H9 (cell line): ENCODE measurements around the gene DHX36. TPM values are rescaled to one million over a fixed set of nuclear protein-coding genes. Genes with fewer than 3 reads are reported as not detected.

Source experiments
- DNase-seq: peaks from one replicate; pipeline ENCODE4 v3.0.0-alpha.2; 2017
- H2AFZ ChIP-seq: one replicate; pipeline ENCODE4 v1.6.1; 2013; ENCODE audit warnings: mild to moderate bottlenecking, low read length, control low read depth, moderate library complexity
- H2AK5ac ChIP-seq: 2 replicates; pipeline ENCODE4 v1.6.1; 2013; ENCODE audit warnings: low read length, control low read depth, mixed read lengths; ENCODE audit not compliant: insufficient read length
- H2BK120ac ChIP-seq: one replicate; pipeline ENCODE4 v1.6.1; 2013; ENCODE audit warnings: low read depth, mild to moderate bottlenecking, low read length, control low read depth, inconsistent platforms; ENCODE audit not compliant: poor library complexity, severe bottlenecking
- H2BK12ac ChIP-seq: 2 replicates; pipeline ENCODE4 v1.6.1; 2013; ENCODE audit warnings: low read length, control low read depth, mixed read lengths, low read depth; ENCODE audit not compliant: insufficient read length
- H2BK15ac ChIP-seq: 2 replicates; pipeline ENCODE4 v1.6.1; 2013; ENCODE audit warnings: low read depth, low read length, control low read depth
- H2BK20ac ChIP-seq: one replicate; pipeline ENCODE4 v1.6.1; 2013; ENCODE audit warnings: low read depth, mild to moderate bottlenecking, low read length, control low read depth, inconsistent platforms; ENCODE audit not compliant: poor library complexity, severe bottlenecking
- H2BK5ac ChIP-seq: 2 replicates; pipeline ENCODE4 v1.6.1; 2013; ENCODE audit warnings: low read length, control low read depth, mixed read lengths; ENCODE audit not compliant: insufficient read length
- H3K14ac ChIP-seq: 2 replicates; pipeline ENCODE4 v1.6.1; 2013; ENCODE audit warnings: low read length, control low read depth; ENCODE audit not compliant: insufficient read depth
- H3K18ac ChIP-seq: 2 replicates; pipeline ENCODE4 v1.6.1; 2013; ENCODE audit warnings: low read depth, mild to moderate bottlenecking, mixed read lengths, low read length, control low read depth; ENCODE audit not compliant: insufficient read length
- H3K23ac ChIP-seq: 2 replicates; pipeline ENCODE4 v1.6.1; 2013; ENCODE audit warnings: low read length, control low read depth, mixed read lengths, low read depth; ENCODE audit not compliant: insufficient read length
- H3K23me2 ChIP-seq: 2 replicates; pipeline ENCODE4 v1.6.1; 2013; ENCODE audit warnings: low read depth, mild to moderate bottlenecking, mixed read lengths, low read length, control low read depth; ENCODE audit not compliant: insufficient read length, poor library complexity, severe bottlenecking
- H3K27ac ChIP-seq: 2 replicates; pipeline ENCODE4 v1.5.1; 2013; ENCODE audit warnings: low read length, control low read depth, mixed read lengths, low read depth; ENCODE audit not compliant: insufficient read length
- H3K27me3 ChIP-seq: 2 replicates; pipeline ENCODE4 v1.6.1; 2013; ENCODE audit warnings: low read length, control low read depth, inconsistent platforms; ENCODE audit not compliant: insufficient read depth
- H3K4ac ChIP-seq: 2 replicates; pipeline ENCODE4 v1.6.1; 2013; ENCODE audit warnings: low read depth, mild to moderate bottlenecking, control low read depth, inconsistent platforms, low read length, moderate library complexity
- H3K4me1 ChIP-seq: 2 replicates; pipeline ENCODE4 v1.6.1; 2013; ENCODE audit warnings: low read length, control low read depth, inconsistent platforms; ENCODE audit not compliant: insufficient read depth
- H3K4me2 ChIP-seq: 2 replicates; pipeline ENCODE4 v1.6.1; 2013; ENCODE audit warnings: low read length, control low read depth, mixed read lengths; ENCODE audit not compliant: insufficient read length, insufficient read depth
- H3K56ac ChIP-seq: 2 replicates; pipeline ENCODE4 v1.6.1; 2013; ENCODE audit warnings: low read depth, mild to moderate bottlenecking, mixed read lengths, low read length, control low read depth; ENCODE audit not compliant: insufficient read length
- H3K79me1 ChIP-seq: 2 replicates; pipeline ENCODE4 v1.6.1; 2013; ENCODE audit warnings: low read depth, mild to moderate bottlenecking, moderate library complexity, low read length, control low read depth, inconsistent platforms; ENCODE audit not compliant: insufficient read depth, poor library complexity, severe bottlenecking
- H3K79me2 ChIP-seq: 2 replicates; pipeline ENCODE4 v1.6.1; 2013; ENCODE audit warnings: low read length, control low read depth, inconsistent platforms; ENCODE audit not compliant: insufficient read depth
- H3K9ac ChIP-seq: 2 replicates; pipeline ENCODE4 v1.6.1; 2013; ENCODE audit warnings: low read length, control low read depth, mixed read lengths; ENCODE audit not compliant: insufficient read length; ENCODE audit errors: extremely low read depth
- H3K9me3 ChIP-seq: one replicate; pipeline ENCODE4 v1.6.1; 2013; ENCODE audit warnings: low read depth, low read length, inconsistent platforms; ENCODE audit not compliant: control insufficient read depth
- H3T11ph ChIP-seq: one replicate; pipeline ENCODE4 v1.6.1; 2013; ENCODE audit warnings: mild to moderate bottlenecking, low read length, control low read depth, inconsistent platforms
- H4K20me1 ChIP-seq: one replicate; pipeline ENCODE4 v1.6.1; 2013; ENCODE audit not compliant: control insufficient read depth, insufficient read length, insufficient read depth
- H4K5ac ChIP-seq: 2 replicates; pipeline ENCODE4 v1.6.1; 2013; ENCODE audit warnings: low read depth, mild to moderate bottlenecking, mixed read lengths, low read length, control low read depth; ENCODE audit not compliant: insufficient read length
- H4K8ac ChIP-seq: replicated peaks from 2 replicates; pipeline ENCODE4 v1.6.1; 2013; ENCODE audit warnings: low read length, control low read depth, mixed read lengths, low read depth; ENCODE audit not compliant: insufficient read length
- H4K91ac ChIP-seq: 2 replicates; pipeline ENCODE4 v1.6.1; 2013; ENCODE audit warnings: low read depth, mild to moderate bottlenecking, moderate library complexity, mixed read lengths, low read length, control low read depth; ENCODE audit not compliant: insufficient read length
- H3K27ac Mint-ChIP-seq, 3 experiments: 2 replicates in 2 of 3; 3 replicates in 1 of 3; pipeline ENCODE4 v1.8.0; 2020 to 2021; ENCODE audit warnings: mixed read lengths in 3 of 3, mild to moderate bottlenecking in 1 of 3, moderate library complexity in 1 of 3
- H3K27me3 Mint-ChIP-seq: 2 replicates; pipeline ENCODE4 v1.8.0; 2021; ENCODE audit warnings: low read depth, mild to moderate bottlenecking, moderate library complexity, mixed read lengths
- H3K36me3 Mint-ChIP-seq, 3 experiments: 2 replicates in 2 of 3; 3 replicates in 1 of 3; pipeline ENCODE4 v1.8.0; 2020 to 2021; ENCODE audit warnings: low read depth in 3 of 3, mixed read lengths in 3 of 3; ENCODE audit not compliant: insufficient read depth in 1 of 3
- H3K4me1 Mint-ChIP-seq, 2 experiments: 2 replicates each; pipeline ENCODE4 v1.8.0; 2020; ENCODE audit warnings: mixed read lengths in 2 of 2
- H3K4me3 Mint-ChIP-seq, 2 experiments: 2 replicates in 1 of 2; 3 replicates in 1 of 2; pipeline ENCODE4 v1.8.0; 2020 to 2021; ENCODE audit warnings: mild to moderate bottlenecking in 2 of 2, mixed read lengths in 2 of 2, moderate library complexity in 1 of 2
- H3K9me3 Mint-ChIP-seq, 2 experiments: 2 replicates in 1 of 2; 3 replicates in 1 of 2; pipeline ENCODE4 v1.8.0; 2020; ENCODE audit warnings: mild to moderate bottlenecking in 2 of 2, mixed read lengths in 2 of 2, moderate library complexity in 1 of 2
- CTCF ChIP-seq: fragments of 200-600 bp; sonication (generic); conservative IDR thresholded peaks from 3 replicates; pipeline ENCODE4 v1.8.0; 2021; ENCODE audit warnings: antibody characterized with exemption, mild to moderate bottlenecking
- WGBS: extraction: QIAGEN DNeasy Blood & Tissue Kit; methylation state at CpG from one replicate; pipeline ENCODE4 v1.1.7; 2013; ENCODE audit warnings: missing lambda C conversion rate, low lambda C conversion rate, mixed read lengths; ENCODE audit not compliant: insufficient read length; ENCODE audit errors: extremely low coverage; 5-methylcytosine and 5-hydroxymethylcytosine counted together
- total RNA-seq: library from RNA; stranded (reverse); gene quantifications from 2 replicates; pipeline ENCODE4 v1.2.1, GENCODE V29; 2021

DHX36 gene
- total RNA-seq, 1 experiment from 2014 or later, result 103 TPM

- Histone ChIP-seq H3K79me1 (no peaks in the 10 kb centered on the region), H3K4me1 (no peaks in the 10 kb centered on the region), H4K20me1 (no peaks in the 10 kb centered on the region), H3K56ac (no peak overlapping the region), H2BK15ac (no peak overlapping the region), H4K8ac (no peak overlapping the region), H4K91ac (no peak overlapping the region), H3K4ac (no peak overlapping the region), H3K18ac (no peak overlapping the region), H2AK5ac (no peak overlapping the region), H3K14ac (no peak overlapping the region), H3K4me2 (no peak overlapping the region), H3K9me3 (no peaks in the 10 kb centered on the region), H2AFZ (no peak overlapping the region), H3K27ac (no peak overlapping the region), H3K9ac (no peak overlapping the region), H2BK20ac (no peak overlapping the region), H3T11ph (no peak overlapping the region), H3K79me2 (no peaks in the 10 kb centered on the region), H2BK120ac (no peak overlapping the region), H3K27me3 (no peaks in the 10 kb centered on the region), H4K5ac (no peak overlapping the region), H3K23ac (no peak overlapping the region), H2BK5ac (no peak overlapping the region), H3K23me2 (no peaks in the 10 kb centered on the region), H2BK12ac (no peak overlapping the region)
- DNase-seq, result no peak
- H3K4me3 Mint-ChIP-seq, result no peak overlapping the region
- no peak for TF ChIP-seq CTCF
- no CpG with 5 or more reads among the region's 1 CpG for WGBS
- H3K27ac Mint-ChIP-seq, result no peak overlapping the region
- H3K9me3 Mint-ChIP-seq, result no peaks in the 10 kb centered on the region
- H3K27me3 Mint-ChIP-seq, result no peaks in the 10 kb centered on the region
- peaks cover under 1 to 1% (median under 1%) of the 10 kb centered on the region in 3 experiments; a peak in 3 of 7 replicates for H3K36me3 Mint-ChIP-seq
- H3K4me1 Mint-ChIP-seq, result no peaks in the 10 kb centered on the region; a peak in 1 of 4 replicates
Observed at GRCh38 chr3:154235330-154235729, 89.0 kb downstream of the DHX36 start.
